Measurements from ENCODE around the gene HOXC9.

- no peak for TF ChIP-seq CTCF (IDR thresholded peaks at IDR 0.05)
- TF ChIP-seq ZFX (IDR thresholded peaks at IDR 0.05; ENCODE audit: borderline replicate concordance) = no peak
These were observed 41.8 kb upstream of the HOXC9 start for GRCh38 chr12:53958128-53958527.

Measured in 22Rv1 (cell line).